H9 (cell line): Measurements from ENCODE around the gene FAM216A. TPM values are rescaled to one million over a fixed set of nuclear protein-coding genes. Genes with fewer than 3 reads are reported as not detected.

ENCODE experiments used
- DNase-seq: peaks from one replicate; pipeline ENCODE4 v3.0.0-alpha.2; 2017
- H2AFZ ChIP-seq: one replicate; pipeline ENCODE4 v1.6.1; 2013; ENCODE audit warnings: mild to moderate bottlenecking, low read length, control low read depth, moderate library complexity
- H2AK5ac ChIP-seq: 2 replicates; pipeline ENCODE4 v1.6.1; 2013; ENCODE audit warnings: low read length, control low read depth, mixed read lengths; ENCODE audit not compliant: insufficient read length
- H2BK120ac ChIP-seq: one replicate; pipeline ENCODE4 v1.6.1; 2013; ENCODE audit warnings: low read depth, mild to moderate bottlenecking, low read length, control low read depth, inconsistent platforms; ENCODE audit not compliant: poor library complexity, severe bottlenecking
- H2BK12ac ChIP-seq: 2 replicates; pipeline ENCODE4 v1.6.1; 2013; ENCODE audit warnings: low read length, control low read depth, mixed read lengths, low read depth; ENCODE audit not compliant: insufficient read length
- H2BK15ac ChIP-seq: 2 replicates; pipeline ENCODE4 v1.6.1; 2013; ENCODE audit warnings: low read depth, low read length, control low read depth
- H2BK20ac ChIP-seq: one replicate; pipeline ENCODE4 v1.6.1; 2013; ENCODE audit warnings: low read depth, mild to moderate bottlenecking, low read length, control low read depth, inconsistent platforms; ENCODE audit not compliant: poor library complexity, severe bottlenecking
- H2BK5ac ChIP-seq: 2 replicates; pipeline ENCODE4 v1.6.1; 2013; ENCODE audit warnings: low read length, control low read depth, mixed read lengths; ENCODE audit not compliant: insufficient read length
- H3K14ac ChIP-seq: 2 replicates; pipeline ENCODE4 v1.6.1; 2013; ENCODE audit warnings: low read length, control low read depth; ENCODE audit not compliant: insufficient read depth
- H3K18ac ChIP-seq: 2 replicates; pipeline ENCODE4 v1.6.1; 2013; ENCODE audit warnings: low read depth, mild to moderate bottlenecking, mixed read lengths, low read length, control low read depth; ENCODE audit not compliant: insufficient read length
- H3K23ac ChIP-seq: 2 replicates; pipeline ENCODE4 v1.6.1; 2013; ENCODE audit warnings: low read length, control low read depth, mixed read lengths, low read depth; ENCODE audit not compliant: insufficient read length
- H3K23me2 ChIP-seq: 2 replicates; pipeline ENCODE4 v1.6.1; 2013; ENCODE audit warnings: low read depth, mild to moderate bottlenecking, mixed read lengths, low read length, control low read depth; ENCODE audit not compliant: insufficient read length, poor library complexity, severe bottlenecking
- H3K27ac ChIP-seq: 2 replicates; pipeline ENCODE4 v1.5.1; 2013; ENCODE audit warnings: low read length, control low read depth, mixed read lengths, low read depth; ENCODE audit not compliant: insufficient read length
- H3K27me3 ChIP-seq: 2 replicates; pipeline ENCODE4 v1.6.1; 2013; ENCODE audit warnings: low read length, control low read depth, inconsistent platforms; ENCODE audit not compliant: insufficient read depth
- H3K4ac ChIP-seq: 2 replicates; pipeline ENCODE4 v1.6.1; 2013; ENCODE audit warnings: low read depth, mild to moderate bottlenecking, control low read depth, inconsistent platforms, low read length, moderate library complexity
- H3K4me1 ChIP-seq: 2 replicates; pipeline ENCODE4 v1.6.1; 2013; ENCODE audit warnings: low read length, control low read depth, inconsistent platforms; ENCODE audit not compliant: insufficient read depth
- H3K4me2 ChIP-seq: 2 replicates; pipeline ENCODE4 v1.6.1; 2013; ENCODE audit warnings: low read length, control low read depth, mixed read lengths; ENCODE audit not compliant: insufficient read length, insufficient read depth
- H3K56ac ChIP-seq: 2 replicates; pipeline ENCODE4 v1.6.1; 2013; ENCODE audit warnings: low read depth, mild to moderate bottlenecking, mixed read lengths, low read length, control low read depth; ENCODE audit not compliant: insufficient read length
- H3K79me1 ChIP-seq: 2 replicates; pipeline ENCODE4 v1.6.1; 2013; ENCODE audit warnings: low read depth, mild to moderate bottlenecking, moderate library complexity, low read length, control low read depth, inconsistent platforms; ENCODE audit not compliant: insufficient read depth, poor library complexity, severe bottlenecking
- H3K79me2 ChIP-seq: 2 replicates; pipeline ENCODE4 v1.6.1; 2013; ENCODE audit warnings: low read length, control low read depth, inconsistent platforms; ENCODE audit not compliant: insufficient read depth
- H3K9ac ChIP-seq: 2 replicates; pipeline ENCODE4 v1.6.1; 2013; ENCODE audit warnings: low read length, control low read depth, mixed read lengths; ENCODE audit not compliant: insufficient read length; ENCODE audit errors: extremely low read depth
- H3K9me3 ChIP-seq: one replicate; pipeline ENCODE4 v1.6.1; 2013; ENCODE audit warnings: low read depth, low read length, inconsistent platforms; ENCODE audit not compliant: control insufficient read depth
- H3T11ph ChIP-seq: one replicate; pipeline ENCODE4 v1.6.1; 2013; ENCODE audit warnings: mild to moderate bottlenecking, low read length, control low read depth, inconsistent platforms
- H4K20me1 ChIP-seq: one replicate; pipeline ENCODE4 v1.6.1; 2013; ENCODE audit not compliant: control insufficient read depth, insufficient read length, insufficient read depth
- H4K5ac ChIP-seq: 2 replicates; pipeline ENCODE4 v1.6.1; 2013; ENCODE audit warnings: low read depth, mild to moderate bottlenecking, mixed read lengths, low read length, control low read depth; ENCODE audit not compliant: insufficient read length
- H4K8ac ChIP-seq: replicated peaks from 2 replicates; pipeline ENCODE4 v1.6.1; 2013; ENCODE audit warnings: low read length, control low read depth, mixed read lengths, low read depth; ENCODE audit not compliant: insufficient read length
- H4K91ac ChIP-seq: 2 replicates; pipeline ENCODE4 v1.6.1; 2013; ENCODE audit warnings: low read depth, mild to moderate bottlenecking, moderate library complexity, mixed read lengths, low read length, control low read depth; ENCODE audit not compliant: insufficient read length
- H3K27ac Mint-ChIP-seq, 3 experiments: 2 replicates in 2 of 3; 3 replicates in 1 of 3; pipeline ENCODE4 v1.8.0; 2020 to 2021; ENCODE audit warnings: mixed read lengths in 3 of 3, mild to moderate bottlenecking in 1 of 3, moderate library complexity in 1 of 3
- H3K27me3 Mint-ChIP-seq: 2 replicates; pipeline ENCODE4 v1.8.0; 2021; ENCODE audit warnings: low read depth, mild to moderate bottlenecking, moderate library complexity, mixed read lengths
- H3K36me3 Mint-ChIP-seq, 3 experiments: 2 replicates in 2 of 3; 3 replicates in 1 of 3; pipeline ENCODE4 v1.8.0; 2020 to 2021; ENCODE audit warnings: low read depth in 3 of 3, mixed read lengths in 3 of 3; ENCODE audit not compliant: insufficient read depth in 1 of 3
- H3K4me1 Mint-ChIP-seq, 2 experiments: 2 replicates each; pipeline ENCODE4 v1.8.0; 2020; ENCODE audit warnings: mixed read lengths in 2 of 2
- H3K4me3 Mint-ChIP-seq, 2 experiments: 2 replicates in 1 of 2; 3 replicates in 1 of 2; pipeline ENCODE4 v1.8.0; 2020 to 2021; ENCODE audit warnings: mild to moderate bottlenecking in 2 of 2, mixed read lengths in 2 of 2, moderate library complexity in 1 of 2
- H3K9me3 Mint-ChIP-seq, 2 experiments: 2 replicates in 1 of 2; 3 replicates in 1 of 2; pipeline ENCODE4 v1.8.0; 2020; ENCODE audit warnings: mild to moderate bottlenecking in 2 of 2, mixed read lengths in 2 of 2, moderate library complexity in 1 of 2
- WGBS: extraction: QIAGEN DNeasy Blood & Tissue Kit; methylation state at CpG from one replicate; pipeline ENCODE4 v1.1.7; 2013; ENCODE audit warnings: missing lambda C conversion rate, low lambda C conversion rate, mixed read lengths; ENCODE audit not compliant: insufficient read length; ENCODE audit errors: extremely low coverage; 5-methylcytosine and 5-hydroxymethylcytosine counted together
- total RNA-seq: library from RNA; stranded (reverse); gene quantifications from 2 replicates; pipeline ENCODE4 v1.2.1, GENCODE V29; 2021
- TF ChIP-seq, protein P1 (sequence below): fragments of 200-600 bp; sonication (generic); conservative IDR thresholded peaks from 3 replicates; pipeline ENCODE4 v1.8.0; 2021; ENCODE audit warnings: antibody characterized with exemption, mild to moderate bottlenecking

Gene FAM216A
- total RNA-seq, 1 experiment from 2014 or later = 18.1 TPM

DNA sequence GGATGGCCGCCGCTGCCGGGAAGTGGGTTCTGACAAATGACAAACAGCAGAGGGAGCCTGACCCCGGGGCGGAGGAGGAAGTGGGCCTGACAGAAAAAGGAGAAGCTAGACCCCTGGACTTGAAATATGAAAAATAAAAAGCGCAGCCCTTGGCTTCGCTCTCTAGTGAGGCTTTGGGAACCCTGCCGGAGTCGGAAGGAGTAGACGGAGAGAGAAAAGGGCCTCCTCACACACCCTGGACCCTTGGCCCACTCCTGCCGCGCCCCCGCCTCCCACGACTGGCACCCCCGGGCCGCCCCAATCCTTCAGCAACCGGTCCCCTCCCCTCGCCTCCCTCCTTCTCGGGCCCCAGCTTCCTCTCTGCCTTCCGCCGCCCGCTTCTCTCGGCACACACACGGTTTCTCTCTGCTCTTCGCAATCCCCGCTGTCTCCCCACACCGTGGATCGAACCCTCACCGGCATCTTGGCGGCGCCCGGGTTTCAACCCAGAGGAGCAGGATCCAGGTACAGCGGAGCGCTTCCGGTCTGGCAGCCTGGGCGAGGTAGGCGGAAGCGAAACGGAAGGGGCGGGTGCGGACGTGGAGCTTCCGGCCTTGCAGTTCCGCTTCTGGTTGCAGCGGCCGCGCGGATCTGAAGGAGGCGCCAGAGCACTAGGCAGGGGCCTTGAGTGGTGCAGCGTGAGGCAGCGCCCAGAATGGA lies 18.7 kb upstream of the FAM216A start, which contains the start of gene ARPC3:
ARPC3 (minus strand) TSS at position 539 of the 699 bp plus-strand sequence; CDS start at position 462, 77 bp downstream.
- H3K4me1 Mint-ChIP-seq = peaks cover 5 to 10% of the 10 kb centered on the region in 2 experiments
- peak within 1 kb of the TSS; percentile 97 to 99 (median 98) for H3K27ac Mint-ChIP-seq
- Histone ChIP-seq H4K20me1 (no peaks in the 10 kb centered on the region), H3K4me1 (no peaks in the 10 kb centered on the region), H3K23ac (no peak within 1 kb of the TSS), H2BK20ac (no peak within 1 kb of the TSS), H4K8ac (no peak within 1 kb of the TSS), H3K14ac (peak within 1 kb of the TSS; percentile 77; the same call in 1 of the 2 replicates), H3K23me2 (no peaks in the 10 kb centered on the region), H2BK15ac (no peak within 1 kb of the TSS), H3T11ph (no peak within 1 kb of the TSS), H2BK12ac (no peak within 1 kb of the TSS), H3K9me3 (no peaks in the 10 kb centered on the region), H2BK120ac (no peak within 1 kb of the TSS), H2AFZ (no peak within 1 kb of the TSS), H3K4ac (no peak within 1 kb of the TSS), H2BK5ac (no peak within 1 kb of the TSS), H3K79me1 (peaks cover 7% of the 10 kb centered on the region), H4K91ac (no peak within 1 kb of the TSS), H4K5ac (no peak within 1 kb of the TSS), H3K27ac (no peak within 1 kb of the TSS), H3K18ac (no peak within 1 kb of the TSS), H2AK5ac (no peak within 1 kb of the TSS), H3K79me2 (peaks cover 3% of the 10 kb centered on the region; the same call in 1 of the 2 replicates), H3K56ac (no peak within 1 kb of the TSS), H3K9ac (peak within 1 kb of the TSS; percentile 71), H3K4me2 (peak within 1 kb of the TSS; percentile 48), H3K27me3 (no peaks in the 10 kb centered on the region)
- H3K4me3 Mint-ChIP-seq = peak within 1 kb of the TSS; percentile 99 to 100
- TF ChIP-seq, protein P1, sequence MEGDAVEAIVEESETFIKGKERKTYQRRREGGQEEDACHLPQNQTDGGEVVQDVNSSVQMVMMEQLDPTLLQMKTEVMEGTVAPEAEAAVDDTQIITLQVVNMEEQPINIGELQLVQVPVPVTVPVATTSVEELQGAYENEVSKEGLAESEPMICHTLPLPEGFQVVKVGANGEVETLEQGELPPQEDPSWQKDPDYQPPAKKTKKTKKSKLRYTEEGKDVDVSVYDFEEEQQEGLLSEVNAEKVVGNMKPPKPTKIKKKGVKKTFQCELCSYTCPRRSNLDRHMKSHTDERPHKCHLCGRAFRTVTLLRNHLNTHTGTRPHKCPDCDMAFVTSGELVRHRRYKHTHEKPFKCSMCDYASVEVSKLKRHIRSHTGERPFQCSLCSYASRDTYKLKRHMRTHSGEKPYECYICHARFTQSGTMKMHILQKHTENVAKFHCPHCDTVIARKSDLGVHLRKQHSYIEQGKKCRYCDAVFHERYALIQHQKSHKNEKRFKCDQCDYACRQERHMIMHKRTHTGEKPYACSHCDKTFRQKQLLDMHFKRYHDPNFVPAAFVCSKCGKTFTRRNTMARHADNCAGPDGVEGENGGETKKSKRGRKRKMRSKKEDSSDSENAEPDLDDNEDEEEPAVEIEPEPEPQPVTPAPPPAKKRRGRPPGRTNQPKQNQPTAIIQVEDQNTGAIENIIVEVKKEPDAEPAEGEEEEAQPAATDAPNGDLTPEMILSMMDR = peak; percentile 76
- no CpG with 5 or more reads among the region's 51 CpGs for WGBS
- peaks cover 13 to 56% (median 38%) of the 10 kb centered on the region in 3 experiments; a peak in 6 of 7 replicates for H3K36me3 Mint-ChIP-seq
- H3K9me3 Mint-ChIP-seq = no peaks in the 10 kb centered on the region; a peak in 1 of 5 replicates
- DNase-seq = peak; percentile 98
- no peaks in the 10 kb centered on the region for H3K27me3 Mint-ChIP-seq
